ENCODE results near the gene GID8.

Gene GID8

GRCh38 chr20:62937268-62938104, 461 bp upstream of the GID8 start:
- H3K4me1 ChIP-seq (ENCODE audit: control insufficient read depth, low read depth, low read length): peaks cover 16% of the 10 kb centered on the region

GRCh38 chr20:62940875-62941274, 2.9 kb downstream of the GID8 start:
- Histone ChIP-seq H3K36me3 (ENCODE audit: control insufficient read depth, low read depth, low read length) (peaks cover 40% of the 10 kb centered on the region), H3K27ac (ENCODE audit: low read length) (no peak overlapping the region), H3K4me1 (ENCODE audit: control insufficient read depth, low read depth, low read length) (peaks cover 10% of the 10 kb centered on the region), H3K9ac (ENCODE audit: low read length) (no peak overlapping the region), H3K4me3 (ENCODE audit: low read length) (no peak overlapping the region), H3K27me3 (ENCODE audit: control insufficient read depth, insufficient read depth, low read length) (no peaks in the 10 kb centered on the region), H3K9me3 (ENCODE audit: control insufficient read depth, low read depth, low read length) (no peaks in the 10 kb centered on the region)

More at GRCh38 chr20:62937268-62938104, 461 bp upstream of the GID8 start:
- Histone ChIP-seq H3K36me3 (ENCODE audit: control insufficient read depth, low read depth, low read length) (peaks cover 39% of the 10 kb centered on the region), H3K4me3 (ENCODE audit: low read length) (peak overlapping the region; percentile 85), H3K27ac (ENCODE audit: low read length) (peak overlapping the region; percentile 92), H3K9ac (ENCODE audit: low read length) (peak overlapping the region; percentile 99), H3K9me3 (ENCODE audit: control insufficient read depth, low read depth, low read length) (no peaks in the 10 kb centered on the region), H3K27me3 (ENCODE audit: control insufficient read depth, insufficient read depth, low read length) (no peaks in the 10 kb centered on the region)

GRCh38 chr20:62941792-62942191, 3.8 kb downstream of the GID8 start:
- no peak overlapping the region for H3K27ac ChIP-seq (ENCODE audit: low read length)
- peaks cover 10% of the 10 kb centered on the region for H3K4me1 ChIP-seq (ENCODE audit: control insufficient read depth, low read depth, low read length)
- H3K4me3 ChIP-seq (ENCODE audit: low read length): no peak overlapping the region
- no peaks in the 10 kb centered on the region for H3K27me3 ChIP-seq (ENCODE audit: control insufficient read depth, insufficient read depth, low read length)
- peaks cover 49% of the 10 kb centered on the region for H3K36me3 ChIP-seq (ENCODE audit: control insufficient read depth, low read depth, low read length)
- no peak overlapping the region for H3K9ac ChIP-seq (ENCODE audit: low read length)
- no peaks in the 10 kb centered on the region for H3K9me3 ChIP-seq (ENCODE audit: control insufficient read depth, low read depth, low read length)

- H3K9me3 ChIP-seq (ENCODE audit: control insufficient read depth, low read depth, low read length): no peaks in the 10 kb centered on the region
- peaks cover 10% of the 10 kb centered on the region for H3K4me1 ChIP-seq (ENCODE audit: control insufficient read depth, low read depth, low read length)
- no peak overlapping the region for H3K27ac ChIP-seq (ENCODE audit: low read length)
- no peak overlapping the region for H3K4me3 ChIP-seq (ENCODE audit: low read length)
- H3K27me3 ChIP-seq (ENCODE audit: control insufficient read depth, insufficient read depth, low read length): no peaks in the 10 kb centered on the region
- H3K36me3 ChIP-seq (ENCODE audit: control insufficient read depth, low read depth, low read length): peaks cover 54% of the 10 kb centered on the region
- H3K9ac ChIP-seq (ENCODE audit: low read length): no peak overlapping the region
These were observed 4.5 kb downstream of the GID8 start for GRCh38 chr20:62942456-62942855.

- Histone ChIP-seq H3K27ac (ENCODE audit: low read length) (no peak overlapping the region), H3K9ac (ENCODE audit: low read length) (no peak overlapping the region), H3K36me3 (ENCODE audit: control insufficient read depth, low read depth, low read length) (peaks cover 62% of the 10 kb centered on the region), H3K4me3 (ENCODE audit: low read length) (no peak overlapping the region), H3K4me1 (ENCODE audit: control insufficient read depth, low read depth, low read length) (peaks cover 10% of the 10 kb centered on the region), H3K9me3 (ENCODE audit: control insufficient read depth, low read depth, low read length) (no peaks in the 10 kb centered on the region), H3K27me3 (ENCODE audit: control insufficient read depth, insufficient read depth, low read length) (no peaks in the 10 kb centered on the region)
These were observed 5.4 kb downstream of the GID8 start for GRCh38 chr20:62943396-62943795.

GRCh38 chr20:62944184-62944583, 6.2 kb downstream of the GID8 start:
- Histone ChIP-seq H3K27me3 (ENCODE audit: control insufficient read depth, insufficient read depth, low read length) (no peaks in the 10 kb centered on the region), H3K9ac (ENCODE audit: low read length) (no peak overlapping the region), H3K36me3 (ENCODE audit: control insufficient read depth, low read depth, low read length) (peaks cover 68% of the 10 kb centered on the region), H3K27ac (ENCODE audit: low read length) (no peak overlapping the region), H3K9me3 (ENCODE audit: control insufficient read depth, low read depth, low read length) (no peaks in the 10 kb centered on the region), H3K4me3 (ENCODE audit: low read length) (no peak overlapping the region), H3K4me1 (ENCODE audit: control insufficient read depth, low read depth, low read length) (peaks cover 6% of the 10 kb centered on the region)

- Histone ChIP-seq H3K27me3 (ENCODE audit: control insufficient read depth, insufficient read depth, low read length) (no peaks in the 10 kb centered on the region), H3K9me3 (ENCODE audit: control insufficient read depth, low read depth, low read length) (no peaks in the 10 kb centered on the region), H3K4me3 (ENCODE audit: low read length) (no peak overlapping the region), H3K27ac (ENCODE audit: low read length) (no peak overlapping the region), H3K4me1 (ENCODE audit: control insufficient read depth, low read depth, low read length) (peaks cover under 1% of the 10 kb centered on the region), H3K36me3 (ENCODE audit: control insufficient read depth, low read depth, low read length) (peaks cover 71% of the 10 kb centered on the region), H3K9ac (ENCODE audit: low read length) (no peak overlapping the region)
These were observed 6.8 kb downstream of the GID8 start for GRCh38 chr20:62944746-62945145.

- Histone ChIP-seq H3K27ac (ENCODE audit: low read length) (no peak overlapping the region), H3K4me1 (ENCODE audit: control insufficient read depth, low read depth, low read length) (no peaks in the 10 kb centered on the region), H3K9me3 (ENCODE audit: control insufficient read depth, low read depth, low read length) (no peaks in the 10 kb centered on the region), H3K9ac (ENCODE audit: low read length) (no peak overlapping the region), H3K4me3 (ENCODE audit: low read length) (no peak overlapping the region), H3K27me3 (ENCODE audit: control insufficient read depth, insufficient read depth, low read length) (no peaks in the 10 kb centered on the region), H3K36me3 (ENCODE audit: control insufficient read depth, low read depth, low read length) (peaks cover 71% of the 10 kb centered on the region)
These were observed 7.9 kb downstream of the GID8 start for GRCh38 chr20:62945771-62946339.

GRCh38 chr20:62946918-62947317, 9.0 kb downstream of the GID8 start:
- Histone ChIP-seq H3K36me3 (ENCODE audit: control insufficient read depth, low read depth, low read length) (peaks cover 63% of the 10 kb centered on the region), H3K4me3 (ENCODE audit: low read length) (no peak overlapping the region), H3K27me3 (ENCODE audit: control insufficient read depth, insufficient read depth, low read length) (no peaks in the 10 kb centered on the region), H3K9ac (ENCODE audit: low read length) (no peak overlapping the region), H3K27ac (ENCODE audit: low read length) (no peak overlapping the region), H3K9me3 (ENCODE audit: control insufficient read depth, low read depth, low read length) (no peaks in the 10 kb centered on the region), H3K4me1 (ENCODE audit: control insufficient read depth, low read depth, low read length) (no peaks in the 10 kb centered on the region)

GRCh38 chr20:62947532-62948300, 9.8 kb downstream of the GID8 start:
- Histone ChIP-seq H3K4me1 (ENCODE audit: control insufficient read depth, low read depth, low read length) (no peaks in the 10 kb centered on the region), H3K27ac (ENCODE audit: low read length) (no peak overlapping the region), H3K9ac (ENCODE audit: low read length) (no peak overlapping the region), H3K36me3 (ENCODE audit: control insufficient read depth, low read depth, low read length) (peaks cover 62% of the 10 kb centered on the region), H3K27me3 (ENCODE audit: control insufficient read depth, insufficient read depth, low read length) (no peaks in the 10 kb centered on the region), H3K4me3 (ENCODE audit: low read length) (no peak overlapping the region), H3K9me3 (ENCODE audit: control insufficient read depth, low read depth, low read length) (no peaks in the 10 kb centered on the region)

- no peak overlapping the region for H3K4me3 ChIP-seq (ENCODE audit: low read length)
- H3K9ac ChIP-seq (ENCODE audit: low read length): no peak overlapping the region
- H3K36me3 ChIP-seq (ENCODE audit: control insufficient read depth, low read depth, low read length): peaks cover 46% of the 10 kb centered on the region
- no peak overlapping the region for H3K27ac ChIP-seq (ENCODE audit: low read length)
- no peaks in the 10 kb centered on the region for H3K9me3 ChIP-seq (ENCODE audit: control insufficient read depth, low read depth, low read length)
- peaks cover 10% of the 10 kb centered on the region for H3K4me1 ChIP-seq (ENCODE audit: control insufficient read depth, low read depth, low read length)
- no peaks in the 10 kb centered on the region for H3K27me3 ChIP-seq (ENCODE audit: control insufficient read depth, insufficient read depth, low read length)
These were observed 11.3 kb downstream of the GID8 start for GRCh38 chr20:62949153-62949821.
